Neural progenitor cell (in vitro differentiated cells): ENCODE data around the gene CCL27. TPM values are rescaled to one million over a fixed set of nuclear protein-coding genes. Genes with fewer than 3 reads are reported as not detected.

Source experiments
- DNase-seq: peaks from one replicate; pipeline ENCODE4 v3.0.0-alpha.2; 2016; ENCODE audit warnings: low spot score
- H2AFZ ChIP-seq: fragments of 200-600 bp; sonication (generic); replicated peaks from 2 replicates; pipeline ENCODE4 v1.6.1; 2016; ENCODE audit warnings: antibody characterized with exemption
- H3F3A ChIP-seq: fragments of 200-600 bp; sonication (generic); 2 replicates; pipeline ENCODE4 v1.6.1; 2016; ENCODE audit warnings: antibody characterized with exemption, low read depth
- H3K27ac ChIP-seq: fragments of 200-600 bp; sonication (generic); 2 replicates; pipeline ENCODE4 v1.5.1; 2016; ENCODE audit warnings: mild to moderate bottlenecking
- H3K27me3 ChIP-seq: fragments of 200-600 bp; sonication (generic); 2 replicates; pipeline ENCODE4 v1.6.1; 2016; ENCODE audit warnings: mild to moderate bottlenecking, moderate library complexity
- H3K36me3 ChIP-seq: fragments of 200-600 bp; sonication (generic); 2 replicates; pipeline ENCODE4 v1.5.1; 2016
- H3K4me1 ChIP-seq: fragments of 200-600 bp; sonication (generic); 2 replicates; pipeline ENCODE4 v1.6.1; 2016; ENCODE audit warnings: mixed run types
- H3K4me2 ChIP-seq: fragments of 200-600 bp; sonication (generic); 2 replicates; pipeline ENCODE4 v1.6.1; 2016
- H3K4me3 ChIP-seq: fragments of 200-600 bp; sonication (generic); 2 replicates; pipeline ENCODE4 v1.5.1; 2016
- H3K79me2 ChIP-seq: fragments of 200-600 bp; sonication (generic); 2 replicates; pipeline ENCODE4 v1.6.1; 2016; ENCODE audit warnings: low read depth
- H3K9ac ChIP-seq: fragments of 200-600 bp; sonication (generic); 2 replicates; pipeline ENCODE4 v1.6.1; 2016
- H3K9me3 ChIP-seq: fragments of 200-600 bp; sonication (generic); 2 replicates; pipeline ENCODE4 v1.5.1; 2016; ENCODE audit warnings: low read depth
- H4K20me1 ChIP-seq: fragments of 200-600 bp; sonication (generic); 2 replicates; pipeline ENCODE4 v1.6.1; 2016; ENCODE audit warnings: low read depth
- H3K27ac Mint-ChIP-seq: 3 replicates; pipeline ENCODE4 v1.8.0; 2021; ENCODE audit warnings: mixed read lengths
- H3K27me3 Mint-ChIP-seq: 2 replicates; pipeline ENCODE4 v1.8.0; 2022; ENCODE audit warnings: low read depth, mild to moderate bottlenecking, inconsistent platforms, moderate library complexity, mixed read lengths; ENCODE audit not compliant: insufficient read depth
- H3K36me3 Mint-ChIP-seq: 3 replicates; pipeline ENCODE4 v1.8.0; 2021; ENCODE audit warnings: mixed read lengths
- H3K4me1 Mint-ChIP-seq: 3 replicates; pipeline ENCODE4 v1.8.0; 2021; ENCODE audit warnings: mixed read lengths
- H3K4me3 Mint-ChIP-seq: 3 replicates; pipeline ENCODE4 v1.8.0; 2021; ENCODE audit warnings: mild to moderate bottlenecking, moderate library complexity, mixed read lengths
- H3K9me3 Mint-ChIP-seq: 3 replicates; pipeline ENCODE4 v1.8.0; 2020; ENCODE audit warnings: mixed read lengths
- EZH2 ChIP-seq: fragments of 200-600 bp; sonication (generic); IDR thresholded peaks from 2 replicates; pipeline ENCODE4 v1.6.1; 2017; ENCODE audit warnings: antibody characterized with exemption, mild to moderate bottlenecking, moderate library complexity
- EZH2phosphoT487 ChIP-seq: fragments of 200-600 bp; sonication (generic); IDR thresholded peaks from 2 replicates; pipeline ENCODE4 v1.6.1; 2017; ENCODE audit warnings: antibody characterized with exemption
- total RNA-seq: library from RNA; depleted of rRNA; stranded (reverse); fragments of >200 nt; gene quantifications from 2 replicates; pipeline ENCODE4 v1.2.3, GENCODE V29; 2015; ENCODE audit warnings: low replicate concordance
- TF ChIP-seq, protein P1 (sequence below): fragments of 200-600 bp; sonication (generic); IDR thresholded peaks from 2 replicates; pipeline ENCODE4 v1.5.1; 2017; ENCODE audit warnings: antibody characterized with exemption, mild to moderate bottlenecking

The CCL27 gene
- total RNA-seq, 1 donor from 2014 or later, result 0.67 TPM

DNA sequence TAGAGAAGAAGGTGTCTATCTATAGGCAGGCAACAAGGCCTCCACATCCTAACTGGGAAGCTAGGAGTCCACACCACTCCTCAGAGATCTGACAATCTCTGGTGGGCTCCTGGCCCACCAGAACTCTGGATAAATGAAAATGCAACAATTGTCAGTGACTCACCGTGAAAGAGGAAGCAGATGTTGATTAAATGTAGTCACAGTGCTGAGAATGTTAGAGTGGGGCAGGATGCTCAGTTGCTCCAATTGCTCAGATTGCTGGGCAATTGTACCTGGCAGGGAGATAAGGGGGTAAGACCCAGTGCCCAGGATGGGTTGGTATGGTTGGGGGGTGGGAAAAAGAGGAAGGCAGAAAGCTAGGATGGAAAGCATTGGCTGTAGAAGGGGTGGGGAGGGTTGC lies 24.3 kb upstream of the CCL27 start:
- no peak overlapping the region for H3K9ac ChIP-seq
- no peak overlapping the region for H2AFZ ChIP-seq
- peaks cover 11% of the 10 kb centered on the region for H3K27me3 Mint-ChIP-seq
- H3K27ac Mint-ChIP-seq, result peak overlapping the region; percentile 47
- no peaks in the 10 kb centered on the region for H3K27me3 ChIP-seq
- H3K36me3 ChIP-seq, result no peaks in the 10 kb centered on the region
- no peak overlapping the region for H3K27ac ChIP-seq
- TF ChIP-seq EZH2phosphoT487, result no peak
- TF ChIP-seq, protein P1, sequence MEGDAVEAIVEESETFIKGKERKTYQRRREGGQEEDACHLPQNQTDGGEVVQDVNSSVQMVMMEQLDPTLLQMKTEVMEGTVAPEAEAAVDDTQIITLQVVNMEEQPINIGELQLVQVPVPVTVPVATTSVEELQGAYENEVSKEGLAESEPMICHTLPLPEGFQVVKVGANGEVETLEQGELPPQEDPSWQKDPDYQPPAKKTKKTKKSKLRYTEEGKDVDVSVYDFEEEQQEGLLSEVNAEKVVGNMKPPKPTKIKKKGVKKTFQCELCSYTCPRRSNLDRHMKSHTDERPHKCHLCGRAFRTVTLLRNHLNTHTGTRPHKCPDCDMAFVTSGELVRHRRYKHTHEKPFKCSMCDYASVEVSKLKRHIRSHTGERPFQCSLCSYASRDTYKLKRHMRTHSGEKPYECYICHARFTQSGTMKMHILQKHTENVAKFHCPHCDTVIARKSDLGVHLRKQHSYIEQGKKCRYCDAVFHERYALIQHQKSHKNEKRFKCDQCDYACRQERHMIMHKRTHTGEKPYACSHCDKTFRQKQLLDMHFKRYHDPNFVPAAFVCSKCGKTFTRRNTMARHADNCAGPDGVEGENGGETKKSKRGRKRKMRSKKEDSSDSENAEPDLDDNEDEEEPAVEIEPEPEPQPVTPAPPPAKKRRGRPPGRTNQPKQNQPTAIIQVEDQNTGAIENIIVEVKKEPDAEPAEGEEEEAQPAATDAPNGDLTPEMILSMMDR, result no peak
- TF ChIP-seq EZH2, result no peak
- peaks cover 18% of the 10 kb centered on the region for H3K4me1 Mint-ChIP-seq
- DNase-seq, result no peak
- no peaks in the 10 kb centered on the region for H3K79me2 ChIP-seq
- H3K4me1 ChIP-seq, result no peaks in the 10 kb centered on the region
- no peak overlapping the region for H3K4me3 Mint-ChIP-seq
- H3K9me3 ChIP-seq, result no peaks in the 10 kb centered on the region
- H3F3A ChIP-seq, result no peaks in the 10 kb centered on the region
- H3K36me3 Mint-ChIP-seq, result peaks cover 3% of the 10 kb centered on the region
- H3K9me3 Mint-ChIP-seq, result no peaks in the 10 kb centered on the region
- H4K20me1 ChIP-seq, result no peaks in the 10 kb centered on the region
- no peak overlapping the region for H3K4me2 ChIP-seq
- no peak overlapping the region for H3K4me3 ChIP-seq

DNA sequence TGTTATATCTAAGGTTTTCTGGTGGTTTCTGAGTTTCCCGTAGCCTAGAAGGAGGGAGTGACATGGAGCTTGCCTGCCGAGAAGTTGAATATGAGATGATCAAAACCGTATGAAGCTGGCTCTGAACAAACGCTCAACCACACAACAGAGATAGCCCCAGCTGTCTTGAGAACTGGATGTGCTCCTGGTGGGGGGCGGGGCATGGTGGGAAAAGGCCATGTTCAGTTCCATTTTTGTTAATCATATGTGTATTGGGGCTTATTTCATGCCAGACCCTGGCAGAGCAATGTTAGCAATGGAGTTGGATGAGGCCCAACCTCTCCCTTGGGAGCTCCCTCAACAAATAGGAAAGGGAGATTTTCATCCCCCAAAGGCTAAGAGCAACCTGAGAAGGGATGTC lies 23.8 kb upstream of the CCL27 start:
- TF ChIP-seq, protein P1, result no peak
- TF ChIP-seq EZH2phosphoT487 (no peak), EZH2 (no peak)
- Histone ChIP-seq H3K79me2 (no peaks in the 10 kb centered on the region), H3K36me3 (no peaks in the 10 kb centered on the region), H2AFZ (no peak overlapping the region), H3K9me3 (no peaks in the 10 kb centered on the region), H3K4me3 (no peak overlapping the region), H3K27me3 (no peaks in the 10 kb centered on the region), H3K9ac (no peak overlapping the region), H3F3A (no peaks in the 10 kb centered on the region), H3K4me1 (no peaks in the 10 kb centered on the region), H4K20me1 (no peaks in the 10 kb centered on the region), H3K27ac (no peak overlapping the region), H3K4me2 (no peak overlapping the region)
- no peak overlapping the region for H3K27ac Mint-ChIP-seq
- no peak overlapping the region for H3K4me3 Mint-ChIP-seq
- H3K4me1 Mint-ChIP-seq, result peaks cover 18% of the 10 kb centered on the region
- no peak for DNase-seq
- peaks cover 3% of the 10 kb centered on the region for H3K36me3 Mint-ChIP-seq
- H3K9me3 Mint-ChIP-seq, result no peaks in the 10 kb centered on the region
- peaks cover 11% of the 10 kb centered on the region for H3K27me3 Mint-ChIP-seq

DNA sequence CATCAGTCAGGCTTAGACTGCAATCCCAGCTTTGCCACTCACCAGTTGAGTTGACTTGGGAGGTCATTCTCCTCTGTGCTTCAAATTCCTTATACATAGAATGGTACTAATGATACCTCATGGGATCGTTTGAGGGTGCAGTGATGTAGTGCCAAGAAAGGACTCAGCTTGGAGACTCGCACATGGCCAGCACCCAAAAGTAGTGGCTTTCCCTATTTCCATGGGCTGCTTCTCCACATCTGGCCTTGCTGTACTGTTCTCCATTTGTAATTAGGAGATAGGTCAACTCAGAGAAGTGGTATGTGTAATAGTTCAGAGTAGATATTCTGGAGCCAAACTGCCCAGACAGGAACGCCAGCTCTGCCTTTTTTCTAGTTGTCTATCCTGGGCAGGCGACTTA lies 23.1 kb upstream of the CCL27 start:
- Histone ChIP-seq H3K4me2 (no peak overlapping the region), H3K4me1 (no peaks in the 10 kb centered on the region), H3K4me3 (no peak overlapping the region), H3K27me3 (no peaks in the 10 kb centered on the region), H3K27ac (no peak overlapping the region), H3K79me2 (no peaks in the 10 kb centered on the region), H3K36me3 (no peaks in the 10 kb centered on the region), H4K20me1 (no peaks in the 10 kb centered on the region), H3K9me3 (no peaks in the 10 kb centered on the region), H2AFZ (no peak overlapping the region), H3K9ac (no peak overlapping the region), H3F3A (no peaks in the 10 kb centered on the region)
- H3K27ac Mint-ChIP-seq, result no peak overlapping the region
- no peak for DNase-seq
- peaks cover 11% of the 10 kb centered on the region for H3K27me3 Mint-ChIP-seq
- peaks cover 18% of the 10 kb centered on the region for H3K4me1 Mint-ChIP-seq
- TF ChIP-seq, protein P1, result no peak
- no peak for TF ChIP-seq EZH2phosphoT487
- TF ChIP-seq EZH2, result no peak
- no peak overlapping the region for H3K4me3 Mint-ChIP-seq
- H3K9me3 Mint-ChIP-seq, result no peaks in the 10 kb centered on the region
- H3K36me3 Mint-ChIP-seq, result peaks cover 8% of the 10 kb centered on the region
